Nephron progenitor cell (in vitro differentiated cells): Measurements from ENCODE around the gene TTC29.
"Not testable (repeated sequence)": the region's sequence is repeated elsewhere in the genome, so short reads cannot be mapped to it uniquely, and the experiment has no call there.

ENCODE experiments used
- DNase-seq: peaks from one replicate; pipeline ENCODE4 v3.0.0; 2021
- H3K27ac Mint-ChIP-seq: 2 replicates; pipeline ENCODE4 v1.8.0; 2021; ENCODE audit warnings: mild to moderate bottlenecking, moderate library complexity, mixed read lengths
- H3K27me3 Mint-ChIP-seq: 2 replicates; pipeline ENCODE4 v1.8.0; 2021; ENCODE audit warnings: mild to moderate bottlenecking, low read depth, mixed read lengths; ENCODE audit not compliant: poor library complexity
- H3K36me3 Mint-ChIP-seq: 2 replicates; pipeline ENCODE4 v1.8.0; 2021; ENCODE audit warnings: low read depth, mixed read lengths
- H3K4me1 Mint-ChIP-seq: 2 replicates; pipeline ENCODE4 v1.8.0; 2021; ENCODE audit warnings: mixed read lengths
- H3K4me3 Mint-ChIP-seq: 2 replicates; pipeline ENCODE4 v1.8.0; 2021; ENCODE audit warnings: mild to moderate bottlenecking, moderate library complexity, mixed read lengths
- H3K9me3 Mint-ChIP-seq: 2 replicates; pipeline ENCODE4 v1.8.0; 2021; ENCODE audit warnings: mild to moderate bottlenecking, moderate library complexity, mixed read lengths
- CTCF ChIP-seq: fragments of 200-600 bp; sonication (generic); IDR thresholded peaks from 2 replicates; pipeline ENCODE4 v1.5.0; 2021; ENCODE audit warnings: antibody characterized with exemption

TTC29 gene

GRCh38 chr4:146840731-146841130 is 104.9 kb downstream of the TTC29 start:
- Mint-ChIP-seq H3K4me3 (no peak overlapping the region), H3K27ac (no peak overlapping the region), H3K36me3 (no peaks in the 10 kb centered on the region), H3K4me1 (peaks cover 6% of the 10 kb centered on the region), H3K9me3 (no peaks in the 10 kb centered on the region), H3K27me3 (no peaks in the 10 kb centered on the region)
- DNase-seq = no peak
- TF ChIP-seq CTCF = no peak

DNA sequence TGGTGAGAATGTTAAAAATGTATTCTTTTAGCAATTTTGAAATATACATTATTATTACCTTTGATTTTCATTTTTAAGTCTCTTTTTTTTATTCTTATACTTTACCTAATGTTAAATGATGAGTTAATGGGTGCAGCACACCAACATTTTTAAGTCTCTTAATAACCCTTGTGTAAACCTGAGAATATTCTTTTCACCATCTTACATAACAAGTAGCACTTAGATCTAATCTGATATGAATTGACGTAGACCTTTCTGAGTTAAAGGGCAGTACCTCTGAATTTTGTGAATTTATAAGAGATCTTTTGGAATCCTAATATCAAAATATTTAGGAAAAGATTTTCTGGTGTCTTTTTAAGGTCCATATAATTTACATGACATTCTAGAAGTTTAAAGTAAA is 110.6 kb downstream of the TTC29 start:
- Mint-ChIP-seq H3K27me3 (no peaks in the 10 kb centered on the region), H3K36me3 (no peaks in the 10 kb centered on the region), H3K4me3 (no peak overlapping the region), H3K9me3 (no peaks in the 10 kb centered on the region), H3K27ac (no peak overlapping the region), H3K4me1 (peaks cover 7% of the 10 kb centered on the region)
- TF ChIP-seq CTCF = no peak
- no peak for DNase-seq

GRCh38 chr4:146834263-146835034 is 111.2 kb downstream of the TTC29 start:
- DNase-seq = no peak
- H3K4me3 Mint-ChIP-seq = no peak overlapping the region
- H3K4me1 Mint-ChIP-seq = peaks cover 7% of the 10 kb centered on the region
- no peaks in the 10 kb centered on the region for H3K27me3 Mint-ChIP-seq
- H3K27ac Mint-ChIP-seq = no peak overlapping the region
- no peak for TF ChIP-seq CTCF
- no peaks in the 10 kb centered on the region for H3K9me3 Mint-ChIP-seq
- no peaks in the 10 kb centered on the region for H3K36me3 Mint-ChIP-seq

- TF ChIP-seq CTCF = no peak
- Mint-ChIP-seq H3K27me3 (no peaks in the 10 kb centered on the region), H3K4me3 (no peak overlapping the region), H3K9me3 (no peaks in the 10 kb centered on the region), H3K36me3 (no peaks in the 10 kb centered on the region), H3K4me1 (peaks cover 7% of the 10 kb centered on the region), H3K27ac (no peak overlapping the region)
- no peak for DNase-seq
These were observed 112.1 kb downstream of the TTC29 start for GRCh38 chr4:146833530-146833929.

DNA sequence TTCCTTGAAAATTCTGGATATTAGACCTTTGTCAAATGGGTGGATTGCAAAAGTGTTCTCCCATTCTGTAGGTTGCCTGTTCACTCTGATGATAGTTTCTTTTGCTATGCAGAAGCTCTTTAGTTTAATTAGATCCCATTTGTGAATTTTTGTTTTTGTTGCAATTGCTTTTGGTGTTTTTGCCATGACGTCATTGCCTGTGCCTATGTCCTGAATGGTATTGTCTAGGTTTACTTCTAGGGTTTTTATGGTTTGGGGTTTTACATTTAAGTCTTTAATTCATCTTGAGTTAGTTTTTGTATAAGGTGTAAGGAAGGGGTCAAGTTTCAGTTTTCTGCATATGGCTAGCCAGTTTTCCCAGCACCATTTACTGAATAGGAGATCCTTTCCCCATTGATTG is 122.7 kb downstream of the TTC29 start:
- not testable (repeated sequence) for H3K27ac Mint-ChIP-seq, H3K4me3 Mint-ChIP-seq, DNase-seq, H3K27me3 Mint-ChIP-seq, H3K4me1 Mint-ChIP-seq, H3K36me3 Mint-ChIP-seq
- H3K9me3 Mint-ChIP-seq = peaks cover 18% of the 10 kb centered on the region

DNA sequence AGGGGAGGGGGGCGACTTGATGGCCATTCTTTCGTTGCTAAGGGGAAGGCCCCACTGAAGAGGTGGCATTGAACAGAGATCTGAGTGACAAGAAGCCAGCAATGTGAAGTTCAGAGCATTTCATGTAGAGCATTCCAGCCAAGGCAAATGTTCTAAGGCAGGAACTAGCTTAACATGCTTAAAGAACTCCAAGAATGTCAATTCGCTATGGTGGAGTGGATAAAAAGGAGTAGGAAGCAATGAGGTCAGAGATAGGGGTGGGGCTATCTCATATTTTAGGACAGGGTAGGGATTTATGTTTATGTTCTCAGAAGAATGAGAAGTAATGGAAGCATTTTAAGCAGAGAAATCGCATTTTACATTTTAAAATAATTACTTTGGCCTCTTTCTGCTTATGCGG is 130.9 kb downstream of the TTC29 start:
- H3K27ac Mint-ChIP-seq = no peak overlapping the region

More for the DNA sequence above, 130.9 kb downstream of the TTC29 start:
- Mint-ChIP-seq H3K4me3 (no peak overlapping the region), H3K9me3 (peaks cover 6% of the 10 kb centered on the region), H3K36me3 (no peaks in the 10 kb centered on the region), H3K27me3 (no peaks in the 10 kb centered on the region), H3K4me1 (no peaks in the 10 kb centered on the region)
- TF ChIP-seq CTCF = no peak
- DNase-seq = no peak
